ENCODE measurements around the gene MORN2. TPM values are rescaled to one million over a fixed set of nuclear protein-coding genes. Genes with fewer than 3 reads are reported as not detected.
"Not testable (repeated sequence)": the region's sequence is repeated elsewhere in the genome, so short reads cannot be mapped to it uniquely, and the experiment has no call there.

The MORN2 gene
- 18.4 TPM for total RNA-seq
- long read RNA-seq, transcript MORN2-201 (5 exons, 739 nt): major isoform, 6 of 8 reads
- long read RNA-seq, partial matches to known transcripts: 2 of 8 reads
- long read RNA-seq, other reads (novel, unspliced or antisense): 0 of 8 reads

GRCh38 chr2:38875576-38876367 is at the start of gene MORN2, which contains the start of gene DHX57:
Gene MORN2, plus strand, starts transcription at chr2:38875976.
Gene DHX57, minus strand, starts transcription at chr2:38875934. Its CDS starts 7,529 bp downstream, at chr2:38868405.
- peaks cover 3% of the 10 kb centered on the region for H3K36me3 ChIP-seq
- peak within 1 kb of the TSS; percentile 91 for H3K4me3 ChIP-seq
- intact Hi-C loops (cut with DNase I): no loop called here
- TF ChIP-seq CTCF (IDR thresholded peaks at IDR 0.05): no peak
- DNase-seq: peak; percentile 94
- H3K9me3 ChIP-seq: no peaks in the 10 kb centered on the region
- H3K4me1 ChIP-seq: peaks cover 17% of the 10 kb centered on the region
- peak; percentile 99 to 100 for ATAC-seq
- peak within 1 kb of the TSS; percentile 78 for H3K27ac ChIP-seq
- no peaks in the 10 kb centered on the region for H3K27me3 ChIP-seq (ENCODE audit: low read depth)

- H3K27me3 ChIP-seq (ENCODE audit: low read depth); ATAC-seq; H3K27ac ChIP-seq; intact Hi-C loops (cut with DNase I); H3K4me3 ChIP-seq; H3K4me1 ChIP-seq; DNase-seq; H3K9me3 ChIP-seq: not testable (repeated sequence)
- H3K36me3 ChIP-seq: peaks cover 46% of the 10 kb centered on the region
Observed at GRCh38 chr2:38827539-38828145, 48.1 kb upstream of the MORN2 start.

GRCh38 chr2:38828460-38828859 is 47.3 kb upstream of the MORN2 start:
- H3K4me1 ChIP-seq: no peaks in the 10 kb centered on the region
- no peak overlapping the region for H3K4me3 ChIP-seq
- DNase-seq: no peak
- no peaks in the 10 kb centered on the region for H3K27me3 ChIP-seq (ENCODE audit: low read depth)
- no peaks in the 10 kb centered on the region for H3K9me3 ChIP-seq
- H3K36me3 ChIP-seq: peaks cover 45% of the 10 kb centered on the region
- no peak for ATAC-seq
- H3K27ac ChIP-seq: no peak overlapping the region
- intact Hi-C loops (cut with DNase I): no loop called here
- TF ChIP-seq CTCF (IDR thresholded peaks at IDR 0.05): no peak

GRCh38 chr2:38829971-38830370 is 45.8 kb upstream of the MORN2 start:
- intact Hi-C loops (cut with DNase I): no loop called here

GRCh38 chr2:38830526-38831159 is 45.1 kb upstream of the MORN2 start:
- intact Hi-C loops (cut with DNase I): no loop called here
- Histone ChIP-seq H3K9me3 (no peaks in the 10 kb centered on the region), H3K27ac (peak overlapping the region; percentile 18), H3K4me1 (no peaks in the 10 kb centered on the region), H3K36me3 (peaks cover 38% of the 10 kb centered on the region), H3K4me3 (no peak overlapping the region), H3K27me3 (ENCODE audit: low read depth) (no peaks in the 10 kb centered on the region)
- DNase-seq (no peak), ATAC-seq (peak in 1 of 2 donors; percentile 62)
- TF ChIP-seq CTCF (IDR thresholded peaks at IDR 0.05): no peak

More at GRCh38 chr2:38829971-38830370, 45.8 kb upstream of the MORN2 start:
- no peaks in the 10 kb centered on the region for H3K9me3 ChIP-seq
- peaks cover 41% of the 10 kb centered on the region for H3K36me3 ChIP-seq
- no peak overlapping the region for H3K4me3 ChIP-seq
- H3K4me1 ChIP-seq: no peaks in the 10 kb centered on the region
- no peak for DNase-seq
- H3K27me3 ChIP-seq (ENCODE audit: low read depth): no peaks in the 10 kb centered on the region
- ATAC-seq: no peak
- TF ChIP-seq CTCF (IDR thresholded peaks at IDR 0.05): no peak
- peak overlapping the region; percentile 18 for H3K27ac ChIP-seq
